HG02938 (cell line): ENCODE measurements around the gene SYNE1.
A peak's percentile ranks its signal among the peaks of the same experiment; 100 is the strongest.
"Not testable (repeated sequence)": the region's sequence is repeated elsewhere in the genome, so short reads cannot be mapped to it uniquely, and the experiment has no call there.

ENCODE experiments used
- ATAC-seq: cut with Tn5 transposase; IDR thresholded peaks from one replicate; pipeline ENCODE4 v1.9.1; 2021; ENCODE audit warnings: mild to moderate bottlenecking, moderate library complexity; ENCODE audit not compliant: unreplicated experiment

SYNE1 gene

GRCh38 chr6:152160346-152160745 is 476.8 kb downstream of the SYNE1 start:
- peak; percentile 82 for ATAC-seq

GRCh38 chr6:152155792-152156191 is 481.4 kb downstream of the SYNE1 start:
- no peak for ATAC-seq

- ATAC-seq, result no peak
These were observed 482.4 kb downstream of the SYNE1 start for GRCh38 chr6:152154559-152155356.

GRCh38 chr6:152151920-152152319 is 485.2 kb downstream of the SYNE1 start:
- ATAC-seq, result no peak

- no peak for ATAC-seq
These were observed 487.0 kb downstream of the SYNE1 start for GRCh38 chr6:152150196-152150595.

- ATAC-seq, result no peak
These were observed 488.8 kb downstream of the SYNE1 start for GRCh38 chr6:152148412-152148811.

GRCh38 chr6:152147269-152147668 is 489.9 kb downstream of the SYNE1 start:
- ATAC-seq, result no peak

- ATAC-seq, result no peak
These were observed 490.8 kb downstream of the SYNE1 start for GRCh38 chr6:152146385-152146784.

GRCh38 chr6:152143359-152143758 is 493.8 kb downstream of the SYNE1 start:
- no peak for ATAC-seq

- ATAC-seq, result no peak
These were observed 495.1 kb downstream of the SYNE1 start for GRCh38 chr6:152142105-152142504.

GRCh38 chr6:152138344-152138743 is 498.8 kb downstream of the SYNE1 start:
- ATAC-seq, result not testable (repeated sequence)

GRCh38 chr6:152136449-152136825 is 500.7 kb downstream of the SYNE1 start:
- no peak for ATAC-seq

- no peak for ATAC-seq
These were observed 501.3 kb downstream of the SYNE1 start for GRCh38 chr6:152135755-152136448.

- ATAC-seq, result no peak
These were observed 506.7 kb downstream of the SYNE1 start for GRCh38 chr6:152130441-152130840.

GRCh38 chr6:152129691-152130151 is 507.4 kb downstream of the SYNE1 start:
- ATAC-seq, result no peak

GRCh38 chr6:152127432-152128165 is 509.6 kb downstream of the SYNE1 start:
- ATAC-seq, result no peak

- peak; percentile 76 for ATAC-seq
These were observed 512.6 kb downstream of the SYNE1 start for GRCh38 chr6:152124429-152125074.

- no peak for ATAC-seq
These were observed 514.1 kb downstream of the SYNE1 start for GRCh38 chr6:152123076-152123475.

GRCh38 chr6:152122434-152122833 is 514.7 kb downstream of the SYNE1 start:
- ATAC-seq, result no peak

- no peak for ATAC-seq
These were observed 515.3 kb downstream of the SYNE1 start for GRCh38 chr6:152121910-152122309.

GRCh38 chr6:152119831-152120230 is 517.3 kb downstream of the SYNE1 start:
- ATAC-seq, result no peak
